GM12875 (cell line): ENCODE data around the gene RIC3.

ENCODE experiments used
- H3K4me3 ChIP-seq: one replicate; pipeline ENCODE4 v1.5.1; 2011; ENCODE audit warnings: low read depth, low read length, control low read depth
- TF ChIP-seq, protein P1 (sequence below): IDR thresholded peaks from 2 replicates; pipeline ENCODE4 v1.5.1; 2011; ENCODE audit warnings: low read depth, mild to moderate bottlenecking, control low read depth, inconsistent platforms, low read length, moderate library complexity, borderline replicate concordance; ENCODE audit not compliant: insufficient read depth

Gene RIC3

GRCh38 chr11:8080674-8081590, 87.9 kb downstream of the RIC3 start, which contains the start of gene TUB:
TSS of gene TUB (plus strand) at chr11:8081211. CDS start at chr11:8081511, 300 bp downstream.
- TF ChIP-seq, protein P1, sequence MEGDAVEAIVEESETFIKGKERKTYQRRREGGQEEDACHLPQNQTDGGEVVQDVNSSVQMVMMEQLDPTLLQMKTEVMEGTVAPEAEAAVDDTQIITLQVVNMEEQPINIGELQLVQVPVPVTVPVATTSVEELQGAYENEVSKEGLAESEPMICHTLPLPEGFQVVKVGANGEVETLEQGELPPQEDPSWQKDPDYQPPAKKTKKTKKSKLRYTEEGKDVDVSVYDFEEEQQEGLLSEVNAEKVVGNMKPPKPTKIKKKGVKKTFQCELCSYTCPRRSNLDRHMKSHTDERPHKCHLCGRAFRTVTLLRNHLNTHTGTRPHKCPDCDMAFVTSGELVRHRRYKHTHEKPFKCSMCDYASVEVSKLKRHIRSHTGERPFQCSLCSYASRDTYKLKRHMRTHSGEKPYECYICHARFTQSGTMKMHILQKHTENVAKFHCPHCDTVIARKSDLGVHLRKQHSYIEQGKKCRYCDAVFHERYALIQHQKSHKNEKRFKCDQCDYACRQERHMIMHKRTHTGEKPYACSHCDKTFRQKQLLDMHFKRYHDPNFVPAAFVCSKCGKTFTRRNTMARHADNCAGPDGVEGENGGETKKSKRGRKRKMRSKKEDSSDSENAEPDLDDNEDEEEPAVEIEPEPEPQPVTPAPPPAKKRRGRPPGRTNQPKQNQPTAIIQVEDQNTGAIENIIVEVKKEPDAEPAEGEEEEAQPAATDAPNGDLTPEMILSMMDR = no peak
- no peak within 1 kb of the TSS for H3K4me3 ChIP-seq

- H3K4me3 ChIP-seq = no peak overlapping the region
- TF ChIP-seq, protein P1 = no peak
Observed at GRCh38 chr11:8080069-8080670, 88.7 kb downstream of the RIC3 start.

- TF ChIP-seq, protein P1 = no peak
- no peak overlapping the region for H3K4me3 ChIP-seq
Observed at GRCh38 chr11:8079111-8079675, 89.6 kb downstream of the RIC3 start.

DNA sequence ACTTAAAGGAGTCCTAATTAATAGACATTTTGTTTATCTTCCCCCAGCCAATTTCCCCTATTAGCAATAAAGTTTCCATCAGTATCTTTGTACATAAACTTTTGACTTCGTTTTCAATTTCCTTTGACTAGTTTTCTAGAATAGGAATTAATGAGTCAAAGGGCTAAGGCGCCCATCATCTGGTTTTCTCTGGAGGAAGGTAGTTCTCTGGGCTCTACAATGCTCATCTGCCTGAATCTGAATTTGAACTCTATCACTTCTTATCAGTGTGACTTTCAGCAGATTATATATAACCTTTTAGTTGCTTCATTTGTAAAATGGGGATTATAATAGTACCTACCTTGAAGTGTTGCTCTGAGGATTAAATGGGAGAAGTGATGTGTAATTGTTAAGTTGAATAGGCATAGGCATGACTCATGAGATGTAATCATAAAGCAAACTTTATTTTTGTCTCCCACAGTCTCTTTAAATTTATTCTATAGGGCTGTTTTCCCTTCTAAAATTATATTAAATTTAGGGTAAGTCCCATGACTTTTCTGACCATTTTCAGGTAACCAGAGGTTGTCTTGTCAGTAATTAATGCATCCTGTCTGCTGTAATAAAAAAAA, 93.6 kb downstream of the RIC3 start:
- TF ChIP-seq, protein P1 = no peak
- no peak overlapping the region for H3K4me3 ChIP-seq

DNA sequence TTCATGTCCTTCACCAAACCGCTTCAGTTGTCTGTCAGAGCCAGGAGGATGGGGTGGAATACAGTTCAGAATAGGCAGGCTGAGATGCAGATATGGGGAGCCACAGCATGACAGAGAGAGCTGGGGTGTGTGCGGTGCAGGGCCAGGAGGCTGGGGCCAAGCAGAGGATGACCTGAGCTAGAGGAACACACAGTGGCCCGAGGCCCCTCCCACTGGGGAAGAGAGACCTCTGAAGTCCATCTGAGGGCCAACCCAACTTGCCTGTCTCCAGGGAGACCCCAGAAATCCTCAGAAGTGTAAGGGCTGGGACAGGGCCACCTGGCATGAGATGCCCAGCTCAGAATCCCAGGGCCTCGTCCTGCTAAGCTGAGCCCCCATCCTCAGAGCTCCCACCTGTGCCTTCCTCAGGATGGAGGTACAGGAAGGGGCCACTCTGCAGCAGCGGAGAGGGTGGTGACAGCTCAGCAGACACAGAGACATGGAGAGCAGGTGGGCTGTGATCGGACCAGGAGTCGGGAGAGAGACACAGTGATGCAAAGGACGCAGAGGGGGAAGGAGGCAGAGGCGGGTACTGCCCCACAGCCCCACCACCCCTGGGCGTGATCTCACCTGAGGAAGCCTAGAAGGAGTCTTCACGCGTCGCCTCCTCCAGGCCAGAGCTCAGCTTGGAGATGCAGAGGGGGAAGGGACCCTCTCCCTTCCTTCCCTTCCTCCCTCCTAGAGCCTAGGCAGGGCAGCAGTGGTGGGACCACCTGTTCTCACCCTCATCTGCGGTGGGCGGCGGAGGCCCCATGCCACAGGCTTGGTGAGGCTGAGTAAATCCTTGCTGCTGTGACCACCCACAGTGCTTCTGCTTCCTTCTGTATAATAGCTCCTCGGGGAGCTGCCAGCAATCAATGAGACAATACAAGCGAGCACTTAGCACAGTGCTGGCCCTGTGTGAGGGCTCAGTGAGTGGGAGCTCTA, 96.9 kb downstream of the RIC3 start:
- H3K4me3 ChIP-seq = no peak overlapping the region
- TF ChIP-seq, protein P1 = no peak
